K562 (cell line): ENCODE measurements around the gene SAMM50. TPM values are rescaled to one million over a fixed set of nuclear protein-coding genes. Genes with fewer than 3 reads are reported as not detected.

Experiments used
- CBFA2T2 ChIP-seq: fragments of 450-650 bp; conservative IDR thresholded peaks from 2 replicates; pipeline ENCODE4 v1.6.1; 2017; ENCODE audit warnings: mild to moderate bottlenecking
- CBX1 ChIP-seq: sonication (generic); IDR thresholded peaks from 2 replicates; pipeline ENCODE4 v1.6.1; 2016; ENCODE audit warnings: antibody characterized with exemption, low read depth, mild to moderate bottlenecking
- EHMT2 ChIP-seq: fragments of 450-650 bp; IDR thresholded peaks from 2 replicates; pipeline ENCODE4 v1.6.1; 2018; ENCODE audit warnings: antibody characterized with exemption
- HMG20B ChIP-seq: fragments of 250-450 bp; sonication (Bioruptor Pico); IDR thresholded peaks from 2 replicates; pipeline ENCODE4 v1.5.0; 2021; ENCODE audit warnings: mild to moderate bottlenecking
- NELFE ChIP-seq: IDR thresholded peaks from 2 replicates; pipeline ENCODE4 v1.6.1; 2011; ENCODE audit warnings: mild to moderate bottlenecking; ENCODE audit not compliant: insufficient read depth, insufficient read length
- POLR2A ChIP-seq: fragments of 450-650 bp; conservative IDR thresholded peaks from 2 replicates; pipeline ENCODE4 v1.6.1; 2016
- SAFB2 ChIP-seq: fragments of 200-400 bp; formaldehyde crosslinking; IDR thresholded peaks from 2 replicates; pipeline ENCODE4 v1.6.1; 2018; ENCODE audit warnings: borderline replicate concordance, low read length, low read depth, moderate library complexity; ENCODE audit not compliant: severe bottlenecking
- SIN3A ChIP-seq, 2 experiments: fragments of 150-350 bp in 1 of 2; IDR thresholded peaks; 2 replicates each; pipeline ENCODE4 v1.6.1; 2011 to 2016; ENCODE audit warnings: borderline replicate concordance in 2 of 2, low read depth in 2 of 2, low read length in 2 of 2, mild to moderate bottlenecking in 2 of 2, moderate library complexity in 2 of 2; ENCODE audit not compliant: control insufficient read depth in 1 of 2
- ZNF140 ChIP-seq: fragments of 250-450 bp; sonication (Bioruptor Pico); IDR thresholded peaks from 2 replicates; pipeline ENCODE4 v1.8.0; 2021; ENCODE audit warnings: moderate library complexity, mild to moderate bottlenecking, inconsistent platforms
- polyA plus RNA-seq, 8 experiments: library from polyadenylated mRNA; depleted of rRNA in 4 of 8; stranded (reverse) in 5 of 8; unstranded in 3 of 8; fragments of >200 nt; fragmentation: Nextera tagmentation in 2 of 8; fragmentation: Illumina TruSeq in 1 of 8; extraction: Ambion mirVana in 2 of 8; extraction: Trizol in 1 of 8; gene quantifications; 2 replicates each; pipeline versions ENCODE4 v1.2.1 to v1.2.3, GENCODE V29; 2011 to 2014; ENCODE audit warnings: inconsistent platforms in 1 of 8, missing spikeins in 1 of 8
- total RNA-seq, 7 experiments: library from RNA; depleted of rRNA in 6 of 7; stranded (reverse); fragments of >200 nt in 6 of 7; fragmentation: Illumina TruSeq in 2 of 7; extraction: Trizol in 2 of 7; gene quantifications; 2 replicates each; pipeline versions ENCODE4 v1.2.1 to v1.2.3, GENCODE V29; 2011 to 2021; ENCODE audit warnings: low replicate concordance in 1 of 7
- TF ChIP-seq, protein P1 (sequence below), 2 experiments: fragments of 450-650 bp; IDR thresholded peaks; 2 replicates each; pipeline ENCODE4 v1.6.1; 2016; ENCODE audit warnings: mild to moderate bottlenecking in 2 of 2, borderline replicate concordance in 1 of 2, low read depth in 1 of 2, moderate library complexity in 1 of 2
- TF ChIP-seq, protein P2 (sequence below): fragments of 450-650 bp; IDR thresholded peaks from one replicate; pipeline ENCODE4 v1.6.1; 2018; ENCODE audit warnings: mild to moderate bottlenecking, moderate library complexity; ENCODE audit not compliant: partially characterized antibody
- TF ChIP-seq, protein P3 (sequence below): fragments of 250-450 bp; sonication (Bioruptor Pico); IDR thresholded peaks from 2 replicates; pipeline ENCODE4 v1.5.0; 2020; ENCODE audit warnings: mild to moderate bottlenecking
- TF ChIP-seq, protein P4 (sequence below), 2 experiments: fragments of 450-650 bp; conservative IDR thresholded peaks; 2 replicates each; pipeline ENCODE4 v1.6.1; 2017; ENCODE audit warnings: mild to moderate bottlenecking in 2 of 2, moderate library complexity in 2 of 2
- TF ChIP-seq, protein P5 (sequence below): fragments of 200-800 bp; sonication (Bioruptor generic); IDR thresholded peaks from 2 replicates; pipeline ENCODE4 v1.6.1; 2017; ENCODE audit warnings: missing genetic modification characterization, missing compliant biosample characterization

The SAMM50 gene
- total and polyA plus RNA-seq, 9 of the 15 experiments (the other 6 are each of a cell fraction or from before 2014, with no cell fraction given): 14.6 to 49.3 (median 38.1) TPM

DNA sequence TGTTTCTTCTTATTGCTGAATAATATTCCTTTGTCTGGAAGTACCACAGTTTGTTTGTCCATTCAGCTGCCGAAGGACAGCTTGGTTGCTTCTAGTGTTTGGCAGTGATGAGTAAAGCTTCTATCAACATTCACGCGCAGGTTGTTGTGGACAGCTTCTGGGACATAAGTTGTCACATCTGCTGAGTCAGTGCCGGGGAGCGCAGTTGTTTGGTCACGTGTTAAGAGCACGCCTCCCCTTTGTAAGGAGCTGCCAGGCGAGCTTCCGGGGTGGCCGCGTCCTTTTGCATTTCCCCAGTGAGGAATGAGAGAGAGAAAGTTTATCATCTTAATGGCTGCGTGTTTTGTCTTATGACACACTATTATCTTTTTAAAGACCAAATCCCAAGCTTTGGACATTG lies 30.3 kb downstream of the SAMM50 start (continued):
- TF ChIP-seq, protein P1, sequence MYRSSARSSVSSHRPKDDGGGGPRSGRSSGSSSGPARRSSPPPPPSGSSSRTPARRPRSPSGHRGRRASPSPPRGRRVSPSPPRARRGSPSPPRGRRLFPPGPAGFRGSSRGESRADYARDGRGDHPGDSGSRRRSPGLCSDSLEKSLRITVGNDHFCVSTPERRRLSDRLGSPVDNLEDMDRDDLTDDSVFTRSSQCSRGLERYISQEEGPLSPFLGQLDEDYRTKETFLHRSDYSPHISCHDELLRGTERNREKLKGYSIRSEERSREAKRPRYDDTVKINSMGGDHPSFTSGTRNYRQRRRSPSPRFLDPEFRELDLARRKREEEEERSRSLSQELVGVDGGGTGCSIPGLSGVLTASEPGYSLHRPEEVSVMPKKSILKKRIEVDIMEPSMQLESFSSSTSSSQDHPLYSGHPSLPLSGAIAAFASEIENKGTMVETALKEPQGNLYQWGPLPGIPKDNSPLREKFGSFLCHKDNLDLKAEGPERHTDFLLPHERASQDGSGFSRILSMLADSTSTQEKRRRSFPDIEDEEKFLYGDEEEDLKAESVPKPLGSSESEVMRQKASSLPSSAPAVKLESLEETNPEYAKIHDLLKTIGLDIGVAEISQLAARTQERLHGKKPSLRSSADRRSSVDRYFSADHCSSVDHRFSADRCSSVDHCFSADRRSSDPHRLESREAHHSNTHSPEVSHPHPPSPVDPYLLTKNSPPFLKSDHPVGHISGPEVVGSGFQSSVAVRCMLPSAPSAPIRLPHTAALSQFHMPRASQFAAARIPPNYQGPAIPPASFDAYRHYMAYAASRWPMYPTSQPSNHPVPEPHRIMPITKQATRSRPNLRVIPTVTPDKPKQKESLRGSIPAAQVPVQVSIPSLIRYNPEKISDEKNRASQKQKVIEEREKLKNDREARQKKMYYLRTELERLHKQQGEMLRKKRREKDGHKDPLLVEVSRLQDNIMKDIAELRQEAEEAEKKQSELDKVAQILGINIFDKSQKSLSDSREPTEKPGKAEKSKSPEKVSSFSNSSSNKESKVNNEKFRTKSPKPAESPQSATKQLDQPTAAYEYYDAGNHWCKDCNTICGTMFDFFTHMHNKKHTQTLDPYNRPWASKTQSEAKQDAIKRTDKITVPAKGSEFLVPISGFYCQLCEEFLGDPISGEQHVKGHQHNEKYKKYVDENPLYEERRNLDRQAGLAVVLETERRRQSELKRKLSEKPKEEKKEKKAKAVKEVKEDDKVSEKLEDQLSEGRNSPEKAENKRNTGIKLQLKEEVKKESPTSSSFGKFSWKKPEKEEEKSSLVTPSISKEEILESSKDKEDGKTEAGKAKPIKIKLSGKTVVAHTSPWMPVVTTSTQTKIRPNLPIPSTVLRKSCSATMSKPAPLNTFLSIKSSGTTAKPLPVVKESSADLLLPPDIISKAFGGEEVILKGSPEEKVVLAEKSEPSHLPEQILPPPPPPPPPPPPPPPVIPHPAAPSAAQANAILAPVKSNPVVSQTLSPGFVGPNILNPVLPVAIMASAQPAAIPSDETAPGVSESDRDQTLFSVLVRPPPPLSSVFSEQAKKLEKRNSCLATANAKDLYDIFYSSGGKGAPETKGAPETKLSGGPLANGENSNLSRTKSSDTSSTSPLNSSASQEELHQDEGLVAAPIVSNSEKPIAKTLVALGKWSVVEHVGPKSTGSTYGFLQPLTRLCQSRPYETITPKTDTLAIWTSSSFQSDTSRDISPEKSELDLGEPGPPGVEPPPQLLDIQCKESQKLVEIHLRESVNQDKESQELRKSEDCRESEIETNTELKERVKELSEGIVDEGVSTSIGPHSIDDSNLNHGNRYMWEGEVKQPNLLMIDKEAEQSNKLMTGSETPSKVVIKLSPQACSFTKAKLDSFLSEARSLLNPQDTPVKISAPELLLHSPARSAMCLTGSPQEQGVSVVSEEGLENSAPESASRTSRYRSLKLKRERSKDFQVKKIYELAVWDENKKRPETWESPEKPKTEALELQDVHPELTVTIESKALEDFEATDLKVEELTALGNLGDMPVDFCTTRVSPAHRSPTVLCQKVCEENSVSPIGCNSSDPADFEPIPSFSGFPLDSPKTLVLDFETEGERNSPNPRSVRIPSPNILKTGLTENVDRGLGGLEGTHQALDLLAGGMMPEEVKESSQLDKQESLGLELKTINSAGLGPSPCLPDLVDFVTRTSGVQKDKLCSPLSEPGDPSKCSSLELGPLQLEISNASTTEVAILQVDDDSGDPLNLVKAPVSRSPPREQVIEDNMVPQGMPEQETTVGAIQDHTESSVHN (IDR thresholded peaks at IDR 0.05; ENCODE audit: borderline replicate concordance in 1 of 2, low read depth in 1 of 2): 0 out of 4 replicates have a peak, but pooled peaks of 1 of the 2 experiments have one; percentile 30
- TF ChIP-seq, protein P2, sequence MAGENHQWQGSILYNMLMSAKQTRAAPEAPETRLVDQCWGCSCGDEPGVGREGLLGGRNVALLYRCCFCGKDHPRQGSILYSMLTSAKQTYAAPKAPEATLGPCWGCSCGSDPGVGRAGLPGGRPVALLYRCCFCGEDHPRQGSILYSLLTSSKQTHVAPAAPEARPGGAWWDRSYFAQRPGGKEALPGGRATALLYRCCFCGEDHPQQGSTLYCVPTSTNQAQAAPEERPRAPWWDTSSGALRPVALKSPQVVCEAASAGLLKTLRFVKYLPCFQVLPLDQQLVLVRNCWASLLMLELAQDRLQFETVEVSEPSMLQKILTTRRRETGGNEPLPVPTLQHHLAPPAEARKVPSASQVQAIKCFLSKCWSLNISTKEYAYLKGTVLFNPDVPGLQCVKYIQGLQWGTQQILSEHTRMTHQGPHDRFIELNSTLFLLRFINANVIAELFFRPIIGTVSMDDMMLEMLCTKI: no peak
- no peak for TF ChIP-seq POLR2A
- no peak for TF ChIP-seq NELFE
- TF ChIP-seq HMG20B (CRISPR knock-in tag): no peak
- TF ChIP-seq SIN3A (IDR thresholded peaks at IDR 0.05; ENCODE audit: borderline replicate concordance in 2 of 2, control insufficient read depth in 1 of 2, low read depth in 2 of 2, low read length in 2 of 2): peak in 1 of 2 experiments; percentile 79; a peak in 1 of 4 replicates
- TF ChIP-seq, protein P3, sequence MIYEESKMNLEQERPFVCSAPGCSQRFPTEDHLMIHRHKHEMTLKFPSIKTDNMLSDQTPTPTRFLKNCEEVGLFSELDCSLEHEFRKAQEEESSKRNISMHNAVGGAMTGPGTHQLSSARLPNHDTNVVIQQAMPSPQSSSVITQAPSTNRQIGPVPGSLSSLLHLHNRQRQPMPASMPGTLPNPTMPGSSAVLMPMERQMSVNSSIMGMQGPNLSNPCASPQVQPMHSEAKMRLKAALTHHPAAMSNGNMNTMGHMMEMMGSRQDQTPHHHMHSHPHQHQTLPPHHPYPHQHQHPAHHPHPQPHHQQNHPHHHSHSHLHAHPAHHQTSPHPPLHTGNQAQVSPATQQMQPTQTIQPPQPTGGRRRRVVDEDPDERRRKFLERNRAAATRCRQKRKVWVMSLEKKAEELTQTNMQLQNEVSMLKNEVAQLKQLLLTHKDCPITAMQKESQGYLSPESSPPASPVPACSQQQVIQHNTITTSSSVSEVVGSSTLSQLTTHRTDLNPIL: no peak
- no peak for TF ChIP-seq CBX1
- no peak for TF ChIP-seq EHMT2
- no peak for TF ChIP-seq SAFB2
- TF ChIP-seq, protein P4, sequence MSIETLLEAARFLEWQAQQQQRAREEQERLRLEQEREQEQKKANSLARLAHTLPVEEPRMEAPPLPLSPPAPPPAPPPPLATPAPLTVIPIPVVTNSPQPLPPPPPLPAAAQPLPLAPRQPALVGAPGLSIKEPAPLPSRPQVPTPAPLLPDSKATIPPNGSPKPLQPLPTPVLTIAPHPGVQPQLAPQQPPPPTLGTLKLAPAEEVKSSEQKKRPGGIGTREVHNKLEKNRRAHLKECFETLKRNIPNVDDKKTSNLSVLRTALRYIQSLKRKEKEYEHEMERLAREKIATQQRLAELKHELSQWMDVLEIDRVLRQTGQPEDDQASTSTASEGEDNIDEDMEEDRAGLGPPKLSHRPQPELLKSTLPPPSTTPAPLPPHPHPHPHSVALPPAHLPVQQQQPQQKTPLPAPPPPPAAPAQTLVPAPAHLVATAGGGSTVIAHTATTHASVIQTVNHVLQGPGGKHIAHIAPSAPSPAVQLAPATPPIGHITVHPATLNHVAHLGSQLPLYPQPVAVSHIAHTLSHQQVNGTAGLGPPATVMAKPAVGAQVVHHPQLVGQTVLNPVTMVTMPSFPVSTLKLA (conservative IDR thresholded peaks at IDR 0.05): peak; percentile 96 to 97
- TF ChIP-seq, protein P5, sequence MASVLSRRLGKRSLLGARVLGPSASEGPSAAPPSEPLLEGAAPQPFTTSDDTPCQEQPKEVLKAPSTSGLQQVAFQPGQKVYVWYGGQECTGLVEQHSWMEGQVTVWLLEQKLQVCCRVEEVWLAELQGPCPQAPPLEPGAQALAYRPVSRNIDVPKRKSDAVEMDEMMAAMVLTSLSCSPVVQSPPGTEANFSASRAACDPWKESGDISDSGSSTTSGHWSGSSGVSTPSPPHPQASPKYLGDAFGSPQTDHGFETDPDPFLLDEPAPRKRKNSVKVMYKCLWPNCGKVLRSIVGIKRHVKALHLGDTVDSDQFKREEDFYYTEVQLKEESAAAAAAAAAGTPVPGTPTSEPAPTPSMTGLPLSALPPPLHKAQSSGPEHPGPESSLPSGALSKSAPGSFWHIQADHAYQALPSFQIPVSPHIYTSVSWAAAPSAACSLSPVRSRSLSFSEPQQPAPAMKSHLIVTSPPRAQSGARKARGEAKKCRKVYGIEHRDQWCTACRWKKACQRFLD (CRISPR knock-in tag): no peak
- peak; percentile 72 for TF ChIP-seq CBFA2T2
- no peak for TF ChIP-seq ZNF140 (CRISPR knock-in tag)
